ENCODE results near the gene NAPG. TPM values are rescaled to one million over a fixed set of nuclear protein-coding genes. Genes with fewer than 3 reads are reported as not detected.

NAPG gene
- total and polyA plus RNA-seq, 10 of the 15 experiments (the other 5 are each of a cell fraction or from before 2014, with no cell fraction given): 20.5 to 34.8 (median 24.0) TPM

DNA sequence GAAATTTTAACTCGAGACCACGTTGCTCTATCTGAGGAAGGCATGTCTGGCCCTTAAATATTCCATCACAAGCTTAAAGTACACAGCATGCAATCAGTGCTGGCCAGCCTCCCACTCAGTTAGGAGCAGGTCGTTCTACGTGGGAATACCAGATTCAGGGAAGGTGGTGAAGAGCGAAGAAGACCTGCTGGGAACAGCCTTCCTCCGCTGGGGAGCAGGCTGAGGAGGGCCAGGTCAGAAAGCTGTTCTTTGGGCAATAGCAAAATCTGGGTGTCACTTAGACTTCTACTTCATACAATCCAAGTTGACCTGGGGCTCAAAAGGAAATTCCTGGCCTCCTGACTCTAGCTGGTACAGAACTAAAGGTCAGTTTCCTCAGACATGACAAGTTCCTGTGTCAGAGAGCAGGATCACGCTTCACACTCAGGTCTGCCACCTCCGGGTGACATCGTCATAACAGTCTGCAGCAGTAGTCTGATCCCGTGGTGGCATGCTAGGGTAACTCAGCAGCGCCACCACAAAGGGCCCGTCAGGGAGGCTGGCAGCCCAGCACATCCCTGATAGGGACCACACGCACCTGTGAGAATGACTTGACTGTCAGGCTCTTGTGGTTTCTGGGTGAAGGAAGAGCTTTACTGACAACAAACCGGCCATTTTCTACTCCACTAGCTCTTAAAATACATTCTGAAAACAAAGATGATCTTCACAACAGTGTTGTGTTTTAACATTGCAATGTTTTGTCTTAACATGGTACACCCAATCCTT, 35.2 kb upstream of the NAPG start (continued):
- TF ChIP-seq TCF12 (IDR thresholded peaks at IDR 0.05; ENCODE audit: low read depth, low read length) (no peak), EGR1 (IDR thresholded peaks at IDR 0.05; ENCODE audit: borderline replicate concordance in 1 of 2, low read depth in 2 of 2, low read length in 2 of 2) (no peak), HCFC1 (IDR thresholded peaks at IDR 0.05; ENCODE audit: low read length) (no peak), ZNF384 (IDR thresholded peaks at IDR 0.05; ENCODE audit: borderline replicate concordance, low read depth, low read length) (no peak), TARDBP (IDR thresholded peaks at IDR 0.05; ENCODE audit: borderline replicate concordance) (no peak), YBX1 (IDR thresholded peaks at IDR 0.05) (no peak), MTA2 (IDR thresholded peaks at IDR 0.05; ENCODE audit: low read depth) (peak; percentile 33; the same call in 1 of the 2 replicates), PAX8 (IDR thresholded peaks at IDR 0.05) (no peak), ZBED1 (IDR thresholded peaks at IDR 0.05; ENCODE audit: borderline replicate concordance) (no peak), CHD4 (IDR thresholded peaks at IDR 0.05) (no peak), PKNOX1 (IDR thresholded peaks at IDR 0.05) (peak; percentile 25; the same call in 1 of the 2 replicates), SRF (IDR thresholded peaks at IDR 0.05; ENCODE audit: low read depth in 2 of 2, low read length in 2 of 2) (no peak), STAT1 (conservative IDR thresholded peaks at IDR 0.05) (no peak), ZNF217 (IDR thresholded peaks at IDR 0.05) (no peak), NFYA (IDR thresholded peaks at IDR 0.05; ENCODE audit: borderline replicate concordance, low read depth, low read length) (no peak), WRNIP1 (IDR thresholded peaks at IDR 0.05; ENCODE audit: borderline replicate concordance, low read depth, low read length) (no peak), E2F8 (IDR thresholded peaks at IDR 0.05; ENCODE audit: low read depth, partially characterized antibody) (no peak), YY1 (IDR thresholded peaks at IDR 0.05; ENCODE audit: low read depth, low read length) (peak; percentile 42; the same call in 1 of the 2 replicates), FOXM1 (IDR thresholded peaks at IDR 0.05; ENCODE audit: low read depth, low read length) (no peak), PAX5 (IDR thresholded peaks at IDR 0.05; ENCODE audit: borderline replicate concordance, low read depth, low read length) (no peak), ZNF24 (IDR thresholded peaks at IDR 0.05) (no peak), SUPT20H (IDR thresholded peaks at IDR 0.05; ENCODE audit: borderline replicate concordance, control insufficient read depth, low read depth, low read length) (no peak)
- TF ChIP-seq, protein P1, sequence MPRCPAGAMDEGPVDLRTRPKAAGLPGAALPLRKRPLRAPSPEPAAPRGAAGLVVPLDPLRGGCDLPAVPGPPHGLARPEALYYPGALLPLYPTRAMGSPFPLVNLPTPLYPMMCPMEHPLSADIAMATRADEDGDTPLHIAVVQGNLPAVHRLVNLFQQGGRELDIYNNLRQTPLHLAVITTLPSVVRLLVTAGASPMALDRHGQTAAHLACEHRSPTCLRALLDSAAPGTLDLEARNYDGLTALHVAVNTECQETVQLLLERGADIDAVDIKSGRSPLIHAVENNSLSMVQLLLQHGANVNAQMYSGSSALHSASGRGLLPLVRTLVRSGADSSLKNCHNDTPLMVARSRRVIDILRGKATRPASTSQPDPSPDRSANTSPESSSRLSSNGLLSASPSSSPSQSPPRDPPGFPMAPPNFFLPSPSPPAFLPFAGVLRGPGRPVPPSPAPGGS (IDR thresholded peaks at IDR 0.05; ENCODE audit: borderline replicate concordance, insufficient read depth, low read depth, low read length, poor library complexity, severe bottlenecking): no peak
- TF ChIP-seq, protein P2, sequence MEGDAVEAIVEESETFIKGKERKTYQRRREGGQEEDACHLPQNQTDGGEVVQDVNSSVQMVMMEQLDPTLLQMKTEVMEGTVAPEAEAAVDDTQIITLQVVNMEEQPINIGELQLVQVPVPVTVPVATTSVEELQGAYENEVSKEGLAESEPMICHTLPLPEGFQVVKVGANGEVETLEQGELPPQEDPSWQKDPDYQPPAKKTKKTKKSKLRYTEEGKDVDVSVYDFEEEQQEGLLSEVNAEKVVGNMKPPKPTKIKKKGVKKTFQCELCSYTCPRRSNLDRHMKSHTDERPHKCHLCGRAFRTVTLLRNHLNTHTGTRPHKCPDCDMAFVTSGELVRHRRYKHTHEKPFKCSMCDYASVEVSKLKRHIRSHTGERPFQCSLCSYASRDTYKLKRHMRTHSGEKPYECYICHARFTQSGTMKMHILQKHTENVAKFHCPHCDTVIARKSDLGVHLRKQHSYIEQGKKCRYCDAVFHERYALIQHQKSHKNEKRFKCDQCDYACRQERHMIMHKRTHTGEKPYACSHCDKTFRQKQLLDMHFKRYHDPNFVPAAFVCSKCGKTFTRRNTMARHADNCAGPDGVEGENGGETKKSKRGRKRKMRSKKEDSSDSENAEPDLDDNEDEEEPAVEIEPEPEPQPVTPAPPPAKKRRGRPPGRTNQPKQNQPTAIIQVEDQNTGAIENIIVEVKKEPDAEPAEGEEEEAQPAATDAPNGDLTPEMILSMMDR (IDR thresholded peaks at IDR 0.05 in 2 of 3, conservative IDR thresholded peaks at IDR 0.05 in 1 of 3; ENCODE audit: control insufficient read depth in 2 of 3, extremely low read depth in 1 of 3, insufficient read depth in 1 of 3, low read depth in 3 of 3, low read length in 3 of 3): peak; percentile 65 to 78 (median 78)

Measured in GM12878 (cell line).